NCI-H2081 (cell line): ENCODE results near the gene POP4.
"Not testable (repeated sequence)": the region's sequence is repeated elsewhere in the genome, so short reads cannot be mapped to it uniquely, and the experiment has no call there.

Source experiments
- DNase-seq, 2 experiments: peaks; one replicate each; lab custom pipeline; 2025; lab: John Stamatoyannopoulos, UW

Gene POP4

DNA sequence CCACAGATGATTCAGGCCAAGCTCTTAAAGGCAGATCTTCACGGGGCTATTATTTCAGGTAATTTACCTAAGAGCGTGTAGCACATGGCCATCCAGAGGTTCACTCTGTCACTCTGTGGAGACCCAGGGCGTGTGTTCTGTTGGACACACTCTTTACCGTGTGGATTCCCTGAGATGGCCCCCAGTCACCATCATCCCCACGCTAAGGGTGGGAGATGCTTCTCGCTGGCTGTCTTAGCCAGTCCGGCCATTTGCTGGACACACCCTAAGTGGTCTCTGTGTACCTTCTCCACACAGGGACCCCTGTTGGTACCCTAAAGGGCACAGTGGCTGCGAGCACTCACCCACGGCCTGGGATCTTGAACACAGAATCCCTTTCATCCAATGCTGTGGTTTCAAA, 6.0 kb downstream of the POP4 start:
- DNase-seq: no peak

DNA sequence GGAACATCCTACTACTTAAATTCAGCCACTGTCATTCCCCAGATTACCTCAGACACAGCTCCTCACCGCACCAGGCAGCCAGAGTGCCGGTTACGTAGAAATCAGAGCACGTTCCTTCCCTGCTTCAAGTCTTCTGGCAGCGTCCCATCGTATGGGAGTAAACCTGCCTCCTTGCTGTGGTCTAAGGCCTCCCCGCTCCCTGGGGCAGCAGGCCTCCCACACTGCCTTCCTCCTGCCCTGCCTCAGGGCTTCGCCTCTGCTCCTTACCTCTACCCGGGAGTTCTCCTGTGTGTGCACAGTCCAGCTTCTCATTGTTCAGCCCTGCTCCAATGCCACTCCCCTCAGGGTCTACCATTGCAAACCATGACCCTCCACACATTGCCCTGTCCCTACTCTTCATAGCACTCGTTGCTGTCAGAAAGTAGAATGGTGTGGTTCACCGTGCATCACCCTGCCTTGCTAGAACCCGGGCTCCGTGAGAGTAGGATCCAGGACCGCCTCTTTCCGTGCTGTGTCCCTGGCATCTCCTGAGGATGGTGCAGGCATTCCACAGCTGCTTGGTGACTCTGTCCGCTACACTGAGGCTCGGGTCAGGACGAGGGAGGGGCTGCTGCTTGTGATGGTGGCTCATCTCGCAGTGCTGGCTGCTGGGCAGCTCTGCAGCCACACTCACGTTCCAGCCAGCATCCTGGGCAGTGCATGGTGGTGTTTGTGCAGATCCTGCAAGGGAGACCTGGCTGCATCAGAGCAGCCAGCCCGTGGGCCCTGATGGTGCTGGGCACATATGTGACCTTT, 6.9 kb downstream of the POP4 start:
- no peak for DNase-seq

DNA sequence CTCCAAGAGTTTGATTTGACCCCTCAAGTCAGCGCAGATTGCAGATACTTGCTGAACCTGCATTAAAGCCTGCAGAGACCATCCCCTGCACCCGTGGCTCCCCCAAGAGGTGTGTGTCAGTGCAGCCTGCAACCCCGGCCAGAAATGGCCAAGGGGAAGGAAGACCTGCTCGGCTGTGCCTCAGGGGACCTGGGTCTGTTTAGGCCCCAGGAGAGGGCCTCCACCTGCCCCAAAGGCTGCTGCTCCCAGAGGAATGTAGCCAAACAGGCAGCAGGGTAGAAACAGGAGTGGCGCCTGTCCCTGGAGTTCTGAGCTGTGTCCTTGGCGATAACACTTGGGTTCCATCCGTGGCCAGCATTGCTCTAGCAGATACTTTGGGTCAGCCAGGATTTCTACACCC, 8.0 kb downstream of the POP4 start:
- DNase-seq: no peak

DNA sequence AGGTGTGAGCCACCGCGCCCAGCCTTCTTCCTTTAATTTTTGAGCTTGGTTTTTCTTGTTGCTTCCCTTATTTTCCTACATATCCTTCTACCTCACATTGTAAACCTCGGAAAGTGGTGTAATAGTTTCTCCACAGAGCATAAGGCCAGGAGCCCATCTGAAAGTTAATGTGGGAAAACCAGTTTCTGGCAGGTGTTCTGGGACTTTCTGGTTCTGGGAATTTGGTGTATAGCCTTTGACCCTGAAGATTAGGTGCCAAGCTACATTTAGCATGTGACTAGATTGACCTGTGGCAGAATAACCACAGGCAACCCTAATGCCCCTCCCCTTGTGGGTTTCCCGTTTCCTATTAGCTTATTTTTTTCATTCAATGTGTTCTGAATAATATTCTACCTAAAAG, 8.7 kb downstream of the POP4 start:
- no peak for DNase-seq

DNA sequence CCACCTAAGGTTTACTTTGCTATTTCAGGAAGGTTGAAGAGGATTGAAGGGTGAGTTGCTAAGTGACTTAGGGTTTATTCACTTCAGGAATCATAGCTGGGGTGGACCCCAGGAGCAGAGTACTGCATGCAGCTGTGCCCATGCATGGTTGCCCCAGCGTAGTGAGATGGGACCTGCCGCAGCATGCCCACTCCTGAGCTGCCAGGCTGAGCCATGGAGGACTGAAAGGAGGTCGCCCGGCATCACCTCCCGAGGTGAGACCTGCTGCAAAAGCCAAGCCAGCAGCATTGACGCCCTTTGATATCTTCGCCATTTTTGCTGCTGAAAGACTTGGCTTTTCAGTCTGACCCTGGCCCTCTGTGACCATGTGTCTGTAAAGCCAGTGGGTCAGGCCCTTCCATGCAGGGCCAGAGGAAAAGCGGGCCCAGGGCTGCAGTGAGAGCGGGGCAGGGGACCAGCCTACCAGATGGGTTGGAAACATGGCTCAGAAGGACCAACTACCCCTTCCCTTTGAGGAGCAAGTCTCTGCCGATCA, 9.9 kb downstream of the POP4 start:
- DNase-seq: no peak

DNA sequence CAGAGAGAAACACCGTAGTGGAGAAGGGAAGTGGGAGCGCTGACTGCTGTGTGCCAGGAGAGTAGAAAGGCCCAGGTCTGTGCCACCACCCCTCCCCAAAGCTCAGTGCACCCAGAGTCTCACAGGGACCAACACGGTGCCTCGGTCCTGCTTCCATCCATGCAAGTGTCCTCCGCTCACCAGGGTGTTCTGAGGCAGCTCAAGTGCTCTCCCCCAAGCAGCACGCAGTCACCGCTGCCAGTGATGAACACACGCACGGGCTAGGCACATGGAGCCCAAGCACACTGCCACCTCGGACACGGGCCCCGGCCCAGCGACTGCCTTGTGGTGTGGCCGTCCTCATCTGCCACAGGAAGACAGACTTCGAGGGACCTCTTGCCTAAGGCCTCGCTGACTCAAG, 10.5 kb downstream of the POP4 start:
- DNase-seq: no peak

DNA sequence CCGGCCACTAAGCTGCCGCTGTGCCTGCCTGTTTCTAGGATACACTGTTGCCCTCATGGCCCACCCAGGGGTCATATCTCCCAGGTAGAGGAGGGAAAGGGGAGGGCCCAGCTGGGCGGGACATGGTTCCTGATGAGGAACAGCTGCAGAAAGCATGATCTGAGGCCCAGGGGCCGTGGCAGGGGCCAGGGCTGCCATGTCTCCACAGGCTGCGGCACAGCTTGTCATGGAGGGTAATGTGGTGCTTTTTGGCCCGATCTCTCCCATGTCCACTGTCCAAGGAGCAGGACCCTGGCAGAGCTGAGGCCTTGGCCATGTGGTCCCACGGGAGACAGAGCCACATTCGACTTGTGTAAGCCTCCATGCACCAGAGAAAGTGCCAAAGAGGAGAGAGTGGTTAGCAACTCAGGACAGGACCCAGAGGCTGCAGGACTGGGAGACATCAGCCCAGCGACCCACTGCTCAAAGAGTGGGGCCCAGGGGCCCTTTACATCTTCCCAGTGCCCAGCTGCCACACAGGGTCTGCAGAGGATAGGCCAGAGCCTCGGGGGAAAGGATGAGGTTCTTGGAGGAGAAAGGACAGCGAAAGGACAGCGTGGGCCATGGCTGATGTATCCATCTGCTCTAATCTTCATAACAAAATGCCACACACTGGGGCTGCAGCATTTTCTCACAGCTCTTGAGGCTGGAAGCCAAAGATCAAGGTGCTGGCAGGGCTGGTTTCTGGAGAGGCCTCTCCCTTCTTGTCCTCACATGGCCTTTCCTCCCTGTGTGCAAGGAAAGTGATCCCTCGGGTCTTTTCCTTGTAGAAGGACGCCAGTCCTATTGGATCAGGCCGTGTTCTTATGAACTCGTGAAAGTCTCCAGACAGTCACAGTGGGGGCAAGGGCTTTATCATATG, 11.5 kb downstream of the POP4 start:
- no peak for DNase-seq

DNA sequence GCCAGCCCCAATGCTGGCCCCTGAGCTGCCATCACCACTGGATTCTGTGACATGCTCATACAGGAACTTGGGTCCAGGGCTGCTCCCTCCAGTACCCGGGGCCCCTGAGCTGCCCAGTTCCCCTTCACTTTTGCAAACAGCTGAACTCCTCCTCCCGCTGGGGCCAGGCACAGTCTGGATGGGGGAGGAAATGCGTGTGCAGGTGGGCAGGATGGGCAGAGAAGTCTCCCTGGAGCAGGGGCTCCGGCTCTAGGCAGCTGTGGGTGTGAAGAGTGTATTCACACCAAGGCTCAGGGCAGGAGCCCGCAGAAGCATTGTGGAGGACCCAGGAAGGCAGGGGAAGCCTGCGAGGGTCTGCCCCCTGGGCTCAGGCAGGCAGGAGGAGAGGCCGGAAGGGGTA, 12.4 kb downstream of the POP4 start:
- DNase-seq: no peak

DNA sequence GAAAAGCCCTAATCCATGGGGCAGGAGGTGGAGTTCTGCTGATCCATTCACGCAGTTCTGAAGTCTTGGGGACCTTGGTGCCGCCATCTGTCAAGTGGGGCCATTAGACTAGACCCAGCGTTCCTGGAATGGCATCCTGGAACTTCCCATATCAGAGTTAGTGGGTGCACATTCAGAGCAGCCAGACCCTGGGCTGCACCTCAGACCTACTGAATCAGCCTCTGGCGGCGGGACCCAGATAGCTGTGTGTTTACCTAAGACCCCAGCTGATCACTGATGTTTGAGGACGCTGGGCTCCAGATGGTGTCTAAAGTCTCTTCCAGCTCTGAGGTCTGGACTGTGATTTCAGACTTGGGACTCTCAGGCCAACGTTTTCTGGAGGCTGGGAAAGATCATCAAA, 12.8 kb downstream of the POP4 start:
- no peak for DNase-seq

DNA sequence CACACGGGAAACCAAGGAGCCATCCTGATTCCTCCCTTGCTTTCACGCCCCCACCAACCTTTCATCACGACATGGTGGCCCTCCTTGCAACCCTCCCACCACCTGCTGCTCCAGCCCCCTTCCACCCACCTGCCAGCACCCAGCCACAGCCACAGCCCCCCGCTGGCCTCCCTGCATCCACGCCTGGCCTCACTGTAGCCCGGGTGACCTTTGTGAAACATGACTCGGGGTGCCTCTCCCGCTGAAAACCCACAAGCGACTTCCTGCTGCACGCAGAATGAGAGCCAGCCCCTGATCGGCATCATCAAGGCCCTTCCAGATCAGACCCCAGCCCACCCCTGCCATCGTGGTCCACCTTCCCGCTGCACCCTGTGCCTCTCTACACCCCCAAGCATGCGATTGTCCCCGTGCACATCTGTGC, 14.9 kb downstream of the POP4 start:
- no peak for DNase-seq

DNA sequence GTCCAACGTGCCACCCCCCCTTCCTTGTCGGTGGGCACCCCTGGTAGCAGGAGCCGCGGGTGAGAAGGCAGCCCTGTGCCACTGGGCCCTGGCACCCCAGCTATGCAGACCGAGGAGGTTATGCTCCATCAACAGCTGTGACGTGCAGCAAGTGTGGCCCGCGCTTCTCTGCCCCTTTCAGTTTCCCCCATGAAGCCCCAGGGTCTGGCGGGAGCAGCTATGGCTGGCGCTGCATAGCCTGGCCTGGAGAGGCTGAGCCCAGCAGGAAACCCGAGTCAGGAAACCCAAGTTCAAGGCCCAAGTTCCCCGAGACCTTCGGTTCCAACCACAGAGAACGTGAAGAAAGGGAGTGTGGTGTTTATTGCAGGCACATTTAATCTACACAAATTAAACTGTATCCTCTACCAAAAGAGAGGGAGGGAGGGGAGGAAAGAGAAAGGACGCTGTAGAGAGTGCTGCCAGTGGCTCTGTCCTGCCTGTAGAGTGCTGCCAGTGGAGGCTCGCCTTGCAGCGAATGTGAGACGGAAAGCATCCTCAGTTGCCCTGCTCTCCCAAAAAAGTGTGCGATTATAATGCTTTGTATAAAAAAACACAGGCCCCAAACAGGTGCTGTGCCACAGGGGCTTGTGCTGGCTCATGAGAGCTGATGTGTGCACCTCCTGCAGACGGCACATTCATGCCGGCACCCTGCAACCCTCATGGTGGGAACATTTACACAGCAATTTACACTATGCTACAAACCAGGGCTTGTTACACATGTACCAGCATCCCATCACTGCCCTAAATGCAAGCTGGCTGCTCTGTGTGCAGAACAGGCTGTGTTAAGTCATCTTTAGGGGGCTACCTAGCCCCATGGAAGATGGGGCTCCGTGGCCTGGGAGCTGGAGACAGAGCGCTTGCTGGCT, 16.3 kb downstream of the POP4 start:
- no peak for DNase-seq

DNA sequence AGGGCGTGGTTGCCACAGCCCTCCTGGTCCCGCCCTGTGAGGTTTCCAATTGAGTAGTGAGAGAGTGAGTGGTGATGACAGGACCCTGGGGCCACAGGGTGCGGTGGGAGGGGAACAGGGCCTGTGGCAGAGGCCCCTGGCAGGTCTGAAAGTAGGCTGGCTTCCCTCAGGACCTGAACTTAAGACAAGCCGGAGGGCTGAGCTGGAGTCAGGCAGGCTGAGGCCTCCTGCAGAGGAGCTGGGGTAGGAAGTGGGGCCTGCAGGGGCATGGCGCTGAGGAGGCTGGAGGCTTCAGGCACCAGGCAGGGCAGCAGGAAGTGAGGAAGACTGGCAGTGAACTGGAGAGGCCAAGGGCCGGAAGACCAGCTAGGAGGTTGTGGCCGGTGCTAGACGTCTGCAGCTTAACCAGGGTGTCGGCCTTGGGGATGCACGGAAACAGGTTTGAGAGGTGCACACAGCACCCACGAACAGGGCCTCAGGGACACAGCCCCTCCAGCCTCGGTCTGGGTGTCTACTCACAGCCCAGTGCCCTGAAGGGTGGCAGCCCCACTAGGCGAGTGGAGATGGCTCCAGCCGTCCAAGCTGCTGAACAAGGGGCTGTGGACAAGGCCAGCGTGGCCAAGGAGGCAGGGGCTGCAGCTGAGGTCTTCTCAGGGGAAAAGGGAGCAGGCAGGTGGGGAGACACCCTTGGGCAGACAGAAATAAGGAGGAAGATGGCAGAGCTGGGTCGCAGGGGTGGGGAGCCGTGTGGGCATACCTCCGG, 17.8 kb downstream of the POP4 start:
- no peak for DNase-seq

DNA sequence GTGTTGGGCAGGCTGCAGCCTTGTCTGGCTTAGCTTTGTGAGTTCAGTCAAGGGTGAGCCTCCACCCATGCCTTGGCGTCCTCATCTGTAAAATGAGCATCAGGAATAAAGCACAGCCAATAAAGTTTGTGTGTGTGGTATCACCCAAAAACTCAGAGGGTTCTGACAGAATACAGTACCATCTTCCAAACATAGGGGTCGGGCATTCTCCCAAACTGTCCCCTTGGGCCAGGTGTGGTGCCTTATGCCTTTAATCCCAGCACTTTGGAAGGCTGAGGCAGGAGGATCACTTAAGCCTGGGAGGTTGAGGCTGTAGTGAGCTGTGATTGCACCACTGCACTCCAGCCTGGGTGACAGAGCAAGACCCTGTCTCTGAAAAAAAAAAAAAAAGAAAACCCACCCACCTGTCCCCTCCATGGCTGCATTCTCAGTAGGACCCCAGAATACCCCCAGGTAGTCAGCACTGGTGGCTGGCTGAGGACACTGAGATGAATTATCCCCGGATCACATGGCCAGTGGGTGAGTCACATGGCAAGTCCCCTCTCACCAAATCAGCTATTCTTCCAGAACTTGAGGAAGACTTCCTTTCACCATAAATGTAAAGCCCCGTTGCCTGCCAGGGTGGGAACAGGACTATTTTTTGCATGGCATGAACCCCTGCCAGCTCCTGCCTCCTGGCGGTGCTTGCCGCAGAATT, 18.6 kb downstream of the POP4 start:
- DNase-seq: no peak

DNA sequence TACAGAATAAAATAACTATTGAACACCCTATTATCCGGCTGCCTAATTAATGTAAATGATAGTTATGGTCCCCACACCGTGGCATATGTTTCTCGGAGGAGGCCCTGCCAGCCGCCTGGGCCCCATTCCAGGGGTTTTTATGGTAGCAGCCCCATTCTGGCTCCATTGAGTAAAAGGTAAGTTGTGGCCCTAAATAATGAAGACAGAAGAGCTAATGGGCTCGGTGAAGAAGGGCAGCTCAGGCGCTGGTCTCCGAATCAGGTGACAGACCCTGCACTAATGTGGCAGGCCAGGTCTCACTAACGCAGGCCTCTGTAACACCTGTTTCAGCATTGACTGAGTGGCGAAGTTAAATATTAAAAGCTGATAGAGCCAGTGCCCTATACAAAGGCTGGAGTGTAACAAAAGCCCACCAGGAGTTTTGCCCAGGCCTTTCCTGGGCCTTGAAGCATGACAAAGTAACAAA, 19.1 kb downstream of the POP4 start:
- no peak for DNase-seq

DNA sequence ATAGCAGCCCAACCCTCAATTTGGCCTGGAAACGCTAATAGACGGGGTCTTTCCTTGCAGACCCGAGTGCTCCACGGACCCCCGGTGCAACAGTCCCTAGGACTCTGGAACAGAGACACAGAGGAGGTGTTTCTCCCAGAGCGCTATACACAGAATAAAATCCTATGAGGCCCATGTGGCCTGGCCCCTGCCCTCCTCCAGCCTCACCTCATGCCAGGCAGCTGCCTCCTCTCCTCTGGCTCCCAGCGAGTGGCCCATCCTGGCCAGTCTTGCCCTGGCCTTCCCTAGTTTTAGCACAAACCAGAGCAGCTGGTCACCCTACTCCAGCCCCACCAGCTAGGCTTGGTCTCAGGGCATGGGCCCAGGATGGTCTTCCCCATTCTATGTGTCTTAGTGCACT, 20.3 kb downstream of the POP4 start:
- DNase-seq: no peak

DNA sequence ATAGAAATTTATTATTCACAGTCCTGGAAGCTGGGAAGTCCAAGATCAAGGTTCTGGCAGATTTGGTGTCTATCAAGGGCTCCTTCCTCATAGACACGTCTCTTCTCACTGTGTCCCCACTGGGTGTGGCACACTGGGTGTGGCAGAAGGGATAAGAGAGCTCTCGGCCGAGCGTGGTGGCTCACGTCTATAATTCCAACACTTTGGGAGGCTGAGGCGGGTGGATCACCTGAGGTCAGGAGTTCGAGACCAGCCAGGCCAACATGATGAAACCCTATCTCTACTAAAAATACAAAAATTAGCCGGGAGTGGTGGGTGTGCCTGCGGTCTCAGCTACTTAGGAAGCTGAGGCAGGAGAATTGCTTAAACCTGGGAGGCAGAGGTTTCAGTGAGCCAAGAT, 20.7 kb downstream of the POP4 start:
- DNase-seq: not testable (repeated sequence)

DNA sequence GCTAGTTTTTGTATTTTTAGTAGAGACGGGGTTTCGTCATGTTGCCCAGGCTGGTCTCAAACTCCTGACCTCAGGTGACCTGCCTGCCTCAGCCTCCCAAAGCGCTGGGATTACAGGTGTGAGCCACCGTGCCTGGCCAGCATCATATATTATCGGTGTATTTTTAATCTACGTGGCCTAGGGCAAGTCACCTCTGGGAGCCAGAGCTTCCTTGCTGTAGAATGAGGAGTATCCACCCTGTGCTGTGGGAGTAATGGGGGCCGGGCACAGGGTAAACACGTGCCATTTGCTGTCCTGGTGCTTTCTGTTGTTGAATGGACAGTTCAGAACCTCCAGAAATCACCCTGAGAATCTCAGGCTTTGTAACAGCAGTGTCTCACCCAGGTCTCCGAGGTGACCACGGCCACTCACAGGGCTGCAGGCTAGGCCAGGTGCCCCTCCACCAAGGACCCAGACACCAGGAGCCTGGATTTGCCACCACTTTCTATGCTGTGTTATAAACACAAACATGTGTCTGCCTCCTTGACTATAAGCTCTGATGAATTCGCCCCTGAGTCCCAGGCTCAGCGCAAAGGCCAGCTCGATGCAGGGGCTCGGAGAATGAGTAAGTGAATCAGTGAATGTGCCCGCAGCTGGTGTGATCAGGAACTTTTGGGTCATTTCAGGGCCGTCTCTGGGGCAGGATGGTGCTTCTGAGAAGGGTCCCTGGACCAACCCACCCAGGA, 22.7 kb downstream of the POP4 start:
- no peak for DNase-seq

DNA sequence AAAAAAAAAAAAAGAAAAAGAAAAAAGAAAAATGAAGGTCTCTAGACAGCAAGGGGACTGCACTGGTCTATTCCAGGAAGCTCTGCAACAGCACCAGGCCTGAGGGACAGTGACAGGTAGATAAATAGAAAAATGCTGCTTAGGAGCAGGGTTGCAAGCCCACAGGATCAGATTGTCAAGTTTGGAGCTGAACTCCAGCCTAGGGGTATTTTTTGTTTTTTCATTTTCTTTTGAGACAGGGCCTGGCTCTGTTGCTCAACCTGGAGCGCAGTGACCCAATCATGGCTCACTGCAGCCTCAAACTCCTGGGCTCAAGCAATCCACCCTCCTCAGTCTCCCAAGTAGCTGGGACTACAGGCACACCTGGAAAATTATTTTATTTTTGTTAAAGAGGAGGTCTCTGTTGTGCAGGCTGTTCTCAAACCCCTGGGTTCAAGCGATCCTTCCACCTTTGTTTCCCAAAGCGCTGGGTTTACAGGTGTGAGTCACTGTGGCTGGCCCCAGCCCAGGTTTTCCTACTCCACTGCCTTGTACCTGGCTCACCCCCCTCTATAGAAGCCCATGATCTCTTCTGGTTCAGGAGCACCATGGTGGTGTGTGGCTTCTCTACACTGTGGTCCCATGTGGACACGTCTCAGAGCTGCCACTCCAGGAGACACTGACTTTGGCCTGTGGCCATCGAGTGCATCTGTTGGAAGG, 23.9 kb downstream of the POP4 start:
- DNase-seq: no peak

DNA sequence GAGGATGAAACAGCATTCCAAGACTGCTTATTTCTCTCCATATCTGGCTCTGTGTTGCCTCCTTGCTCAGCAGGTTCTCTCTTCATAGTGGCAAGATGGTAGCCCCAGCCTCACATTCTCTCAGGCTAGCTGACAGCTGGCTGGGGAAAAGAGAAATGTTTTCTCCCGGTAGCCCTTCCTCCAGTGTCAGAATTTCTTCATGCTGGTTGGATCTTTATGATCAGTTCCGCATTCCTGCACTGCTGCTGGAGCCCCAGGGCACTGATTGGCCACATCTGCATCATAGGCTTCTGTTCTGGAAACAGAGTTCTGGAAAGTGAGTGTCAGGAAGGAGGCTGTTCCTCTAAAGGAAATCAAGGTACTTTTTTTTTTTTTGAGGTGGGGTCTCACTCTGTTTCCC, 24.6 kb downstream of the POP4 start:
- DNase-seq: no peak
